Nephron progenitor cell (in vitro differentiated cells): Measurements from ENCODE around the gene ALG5.

Source experiments
- DNase-seq: peaks from one replicate; pipeline ENCODE4 v3.0.0; 2021
- H3K27ac Mint-ChIP-seq: 2 replicates; pipeline ENCODE4 v1.8.0; 2021; ENCODE audit warnings: mild to moderate bottlenecking, moderate library complexity, mixed read lengths
- H3K27me3 Mint-ChIP-seq: 2 replicates; pipeline ENCODE4 v1.8.0; 2021; ENCODE audit warnings: mild to moderate bottlenecking, low read depth, mixed read lengths; ENCODE audit not compliant: poor library complexity
- H3K36me3 Mint-ChIP-seq: 2 replicates; pipeline ENCODE4 v1.8.0; 2021; ENCODE audit warnings: low read depth, mixed read lengths
- H3K4me1 Mint-ChIP-seq: 2 replicates; pipeline ENCODE4 v1.8.0; 2021; ENCODE audit warnings: mixed read lengths
- H3K4me3 Mint-ChIP-seq: 2 replicates; pipeline ENCODE4 v1.8.0; 2021; ENCODE audit warnings: mild to moderate bottlenecking, moderate library complexity, mixed read lengths
- H3K9me3 Mint-ChIP-seq: 2 replicates; pipeline ENCODE4 v1.8.0; 2021; ENCODE audit warnings: mild to moderate bottlenecking, moderate library complexity, mixed read lengths
- CTCF ChIP-seq: fragments of 200-600 bp; sonication (generic); IDR thresholded peaks from 2 replicates; pipeline ENCODE4 v1.5.0; 2021; ENCODE audit warnings: antibody characterized with exemption

ALG5 gene

GRCh38 chr13:36975172-36975571 lies 24.0 kb downstream of the ALG5 start:
- Mint-ChIP-seq H3K27ac (no peak overlapping the region), H3K27me3 (no peaks in the 10 kb centered on the region), H3K4me1 (no peaks in the 10 kb centered on the region), H3K36me3 (peaks cover 78% of the 10 kb centered on the region), H3K4me3 (no peak overlapping the region), H3K9me3 (peaks cover 36% of the 10 kb centered on the region)
- TF ChIP-seq CTCF, result no peak
- no peak for DNase-seq

GRCh38 chr13:36973621-36974295 lies 25.4 kb downstream of the ALG5 start:
- no peak for TF ChIP-seq CTCF
- Mint-ChIP-seq H3K4me3 (no peak overlapping the region), H3K36me3 (peaks cover 76% of the 10 kb centered on the region), H3K9me3 (peaks cover 36% of the 10 kb centered on the region), H3K27ac (no peak overlapping the region), H3K27me3 (no peaks in the 10 kb centered on the region), H3K4me1 (no peaks in the 10 kb centered on the region)
- no peak for DNase-seq

- no peak for TF ChIP-seq CTCF
- Mint-ChIP-seq H3K4me1 (no peaks in the 10 kb centered on the region), H3K27me3 (no peaks in the 10 kb centered on the region), H3K27ac (no peak overlapping the region), H3K9me3 (peaks cover 36% of the 10 kb centered on the region), H3K36me3 (peaks cover 79% of the 10 kb centered on the region), H3K4me3 (no peak overlapping the region)
- no peak for DNase-seq
These were observed 26.1 kb downstream of the ALG5 start for GRCh38 chr13:36973009-36973408.

GRCh38 chr13:36966404-36966803 lies 32.7 kb downstream of the ALG5 start:
- no peak overlapping the region for H3K27ac Mint-ChIP-seq

GRCh38 chr13:36965767-36966166 lies 33.4 kb downstream of the ALG5 start:
- Mint-ChIP-seq H3K4me1 (no peaks in the 10 kb centered on the region), H3K4me3 (no peak overlapping the region), H3K36me3 (peaks cover 59% of the 10 kb centered on the region), H3K27ac (peak overlapping the region; percentile 66), H3K9me3 (no peaks in the 10 kb centered on the region), H3K27me3 (no peaks in the 10 kb centered on the region)
- no peak for DNase-seq
- TF ChIP-seq CTCF, result no peak

More at GRCh38 chr13:36966404-36966803, 32.7 kb downstream of the ALG5 start:
- Mint-ChIP-seq H3K4me3 (no peak overlapping the region), H3K4me1 (no peaks in the 10 kb centered on the region), H3K9me3 (no peaks in the 10 kb centered on the region), H3K27me3 (no peaks in the 10 kb centered on the region), H3K36me3 (peaks cover 61% of the 10 kb centered on the region)
- DNase-seq, result no peak
- no peak for TF ChIP-seq CTCF

GRCh38 chr13:36959456-36960116 lies 39.6 kb downstream of the ALG5 start:
- H3K27ac Mint-ChIP-seq, result no peak overlapping the region
- no peaks in the 10 kb centered on the region for H3K27me3 Mint-ChIP-seq
- H3K9me3 Mint-ChIP-seq, result no peaks in the 10 kb centered on the region
- no peak for TF ChIP-seq CTCF
- no peaks in the 10 kb centered on the region for H3K4me1 Mint-ChIP-seq
- H3K4me3 Mint-ChIP-seq, result no peak overlapping the region
- no peak for DNase-seq
- H3K36me3 Mint-ChIP-seq, result peaks cover 64% of the 10 kb centered on the region
